SK-N-SH (cell line): ENCODE data around the gene ACTRT3.

ENCODE experiments used
- CTCF ChIP-seq: fragments of 200-600 bp; sonication (generic); IDR thresholded peaks from 2 replicates; pipeline ENCODE4 v1.6.1; 2017; ENCODE audit warnings: antibody characterized with exemption, mild to moderate bottlenecking, moderate library complexity
- FOXJ3 ChIP-seq: sonication (generic); formaldehyde crosslinking; IDR thresholded peaks from 2 replicates; pipeline ENCODE4 v1.5.1; 2020; ENCODE audit warnings: mild to moderate bottlenecking, missing genetic modification reagents
- NRF1 ChIP-seq: IDR thresholded peaks from 2 replicates; pipeline ENCODE4 v1.6.1; 2012; ENCODE audit warnings: low read depth, mild to moderate bottlenecking, low read length

GRCh38 chr3:169781209-169781855 lies 12.0 kb upstream of the ACTRT3 start:
- TF ChIP-seq CTCF (no peak), NRF1 (no peak), FOXJ3 (CRISPR knock-in tag) (no peak)
